NCI-H524 treated with DMSO at 0.1 percent for 48 hours (cell line): ENCODE data around the gene SOX10.
A peak's percentile ranks its signal among the peaks of the same experiment; 100 is the strongest.

Experiments used
- DNase-seq: peaks from one replicate; lab custom pipeline; 2025; lab: John Stamatoyannopoulos, UW

SOX10 gene

GRCh38 chr22:37983860-37984791 is at the start of gene SOX10:
SOX10 (minus strand) TSS chr22:37984555; CDS start chr22:37983784, 771 bp downstream.
- no peak for DNase-seq

GRCh38 chr22:38033522-38034277 is 49.3 kb upstream of the SOX10 start:
- DNase-seq, result no peak

- no peak for DNase-seq
Observed at GRCh38 chr22:38032681-38033521, 48.5 kb upstream of the SOX10 start.

- no peak for DNase-seq
Observed at GRCh38 chr22:38031491-38031890, 47.1 kb upstream of the SOX10 start.

GRCh38 chr22:38030311-38031133 is 46.2 kb upstream of the SOX10 start:
- DNase-seq, result no peak

- no peak for DNase-seq
Observed at GRCh38 chr22:38029901-38030300, 45.5 kb upstream of the SOX10 start.

GRCh38 chr22:38029370-38029769 is 45.0 kb upstream of the SOX10 start:
- no peak for DNase-seq

- DNase-seq, result no peak
Observed at GRCh38 chr22:38028344-38029130, 44.2 kb upstream of the SOX10 start.

GRCh38 chr22:38027487-38027886 is 43.1 kb upstream of the SOX10 start:
- no peak for DNase-seq

- no peak for DNase-seq
Observed at GRCh38 chr22:38026130-38027111, 42.1 kb upstream of the SOX10 start.

GRCh38 chr22:38025514-38025913 is 41.2 kb upstream of the SOX10 start:
- DNase-seq, result no peak

GRCh38 chr22:38023045-38023444 is 38.7 kb upstream of the SOX10 start:
- DNase-seq, result no peak

- peak; percentile 33 for DNase-seq
Observed at GRCh38 chr22:38021206-38021605, 36.9 kb upstream of the SOX10 start.

- no peak for DNase-seq
Observed at GRCh38 chr22:38018938-38019827, 34.8 kb upstream of the SOX10 start.

GRCh38 chr22:38017939-38018885 is 33.9 kb upstream of the SOX10 start:
- no peak for DNase-seq

- no peak for DNase-seq
Observed at GRCh38 chr22:38017272-38017920, 33.0 kb upstream of the SOX10 start.
